Anterior cingulate cortex (tissue), 58 donors: Measurements from ENCODE around the gene MYO1D.
A peak's percentile ranks its signal among the peaks of the same experiment; 100 is the strongest.

Experiments used
- DNase-seq, 58 donors: peaks; one replicate each; lab custom pipeline; 2025; lab: John Stamatoyannopoulos, UW

MYO1D gene

DNA sequence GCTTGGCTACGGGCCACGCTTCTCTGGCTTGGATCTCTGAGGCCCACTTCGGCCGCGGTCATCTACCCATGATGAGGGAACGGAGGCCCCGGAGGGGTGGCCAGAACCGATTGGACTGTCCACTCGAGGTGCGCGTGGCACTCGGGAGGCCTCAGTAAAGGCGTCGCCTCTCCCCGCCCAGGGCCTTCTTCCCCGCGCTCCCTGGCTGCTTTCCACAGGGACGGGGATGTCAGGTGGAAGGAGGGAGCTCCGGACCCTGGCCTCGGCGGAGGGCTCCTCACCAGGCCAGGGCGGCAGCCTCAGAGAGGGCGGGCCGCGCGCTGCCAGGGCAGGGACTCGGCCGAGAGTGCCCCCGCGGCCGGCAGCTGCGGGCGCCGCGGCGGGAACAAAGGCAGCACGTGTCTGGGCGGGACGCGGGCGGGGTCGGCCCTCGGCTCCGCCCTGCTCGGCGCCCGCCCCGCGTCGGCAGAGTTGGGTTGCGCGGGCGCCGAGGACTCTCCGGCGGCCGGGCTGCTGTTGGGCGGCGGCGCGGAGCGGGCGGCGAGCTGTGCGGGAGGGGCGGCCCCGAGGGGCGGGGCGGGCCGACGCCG, 390.7 kb downstream of the MYO1D start:
- peak in 53 of 58 donors; percentile 58 to 90 (median 82) for DNase-seq

- no peak for DNase-seq
Measured at GRCh38 chr17:32485261-32486110, 391.4 kb downstream of the MYO1D start.

DNA sequence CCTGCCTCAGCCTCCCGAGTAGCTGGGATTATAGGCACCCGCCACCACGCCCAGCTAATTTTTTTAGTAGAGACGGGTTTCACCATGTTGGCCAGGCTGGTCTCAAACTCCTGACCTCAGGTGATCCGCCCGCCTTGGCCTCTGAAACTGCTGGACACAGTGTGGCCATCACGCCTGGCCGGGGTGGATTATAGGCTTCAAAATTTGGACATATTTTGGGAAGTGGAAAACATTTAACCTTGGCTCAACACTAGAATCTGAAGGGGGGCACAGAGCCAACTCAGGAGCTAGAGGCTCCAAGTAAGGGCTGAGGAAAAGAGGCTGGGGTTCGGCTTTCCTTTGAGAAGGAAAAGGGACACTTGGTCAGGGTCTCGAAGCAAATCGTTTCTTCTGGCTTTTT, 392.3 kb downstream of the MYO1D start:
- DNase-seq: no peak

GRCh38 chr17:32484041-32484461, 392.9 kb downstream of the MYO1D start:
- peak in 4 of 58 donors; percentile 56 to 71 (median 61) for DNase-seq

- DNase-seq: peak in 57 of 58 donors; percentile 50 to 99 (median 85)
Measured at GRCh38 chr17:32483451-32484019, 393.4 kb downstream of the MYO1D start.

- peak in 1 of 58 donors; percentile 32 for DNase-seq
Measured at GRCh38 chr17:32482568-32483320, 394.2 kb downstream of the MYO1D start.

DNA sequence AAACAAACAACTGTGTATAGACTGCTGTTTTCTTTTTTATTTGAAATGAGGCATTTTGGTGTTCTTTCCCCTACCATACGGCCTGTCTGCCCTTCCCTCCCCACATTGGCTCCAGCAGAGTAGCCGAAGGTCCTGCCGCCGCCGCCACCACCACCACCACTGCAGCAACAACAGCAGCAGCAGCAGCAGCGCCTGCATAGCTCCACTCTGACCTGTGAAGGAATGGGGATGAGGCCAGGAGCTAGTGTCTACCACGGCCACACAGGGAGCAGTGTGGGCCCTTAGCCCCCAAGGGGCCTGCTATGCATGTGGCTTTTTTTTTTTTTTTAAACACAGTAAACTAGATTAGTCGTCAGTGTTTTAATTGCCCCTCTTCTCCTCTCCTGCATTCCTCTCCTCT, 395.7 kb downstream of the MYO1D start:
- DNase-seq: no peak

GRCh38 chr17:32479074-32479617, 397.8 kb downstream of the MYO1D start:
- no peak for DNase-seq

DNA sequence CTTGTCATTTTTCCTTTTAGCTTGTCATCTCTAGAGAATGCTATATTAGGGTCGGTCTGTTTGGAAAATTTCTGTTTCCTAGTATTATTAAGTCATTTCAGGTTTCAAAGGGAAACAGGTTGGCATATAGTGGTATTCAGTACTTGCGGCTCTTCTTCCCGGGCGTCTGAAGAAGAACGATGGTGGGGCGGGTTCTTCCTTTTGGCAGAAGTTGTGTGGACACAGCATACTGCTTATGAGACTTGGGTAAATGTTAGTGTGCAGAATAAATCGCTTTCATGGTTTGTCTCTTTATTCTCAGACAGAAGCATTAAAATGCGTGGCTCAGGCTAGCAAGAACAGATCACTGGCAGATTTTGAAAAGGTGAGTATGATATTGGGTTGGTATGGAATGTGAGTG, 399.7 kb downstream of the MYO1D start:
- no peak for DNase-seq

DNA sequence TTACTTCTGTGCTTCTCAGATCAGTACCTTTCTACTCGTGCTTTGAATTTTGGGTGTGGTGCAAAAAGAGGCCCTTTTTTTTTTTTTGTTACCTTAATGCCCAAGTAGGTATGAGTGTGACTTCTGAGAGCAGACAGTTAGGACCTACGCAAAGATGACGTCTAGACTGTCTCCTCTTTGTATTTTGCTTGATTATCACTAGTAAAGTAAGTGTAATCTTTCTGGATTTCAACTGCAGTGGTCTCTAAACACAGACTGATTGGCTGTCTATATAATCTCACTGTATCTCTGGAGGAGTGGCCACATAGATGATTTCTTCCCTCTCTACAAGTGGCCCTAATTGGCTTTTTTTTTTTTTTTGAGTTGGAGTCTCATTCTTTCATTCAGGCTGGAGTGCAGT, 401.7 kb downstream of the MYO1D start:
- DNase-seq: no peak

GRCh38 chr17:32471652-32472051, 405.3 kb downstream of the MYO1D start:
- DNase-seq: no peak

- DNase-seq: no peak
Measured at GRCh38 chr17:32470405-32471167, 406.3 kb downstream of the MYO1D start.

- DNase-seq: no peak
Measured at GRCh38 chr17:32467949-32468348, 409.0 kb downstream of the MYO1D start.

GRCh38 chr17:32464374-32464773, 412.6 kb downstream of the MYO1D start:
- DNase-seq: no peak

- DNase-seq: no peak
Measured at GRCh38 chr17:32463304-32463703, 413.6 kb downstream of the MYO1D start.

DNA sequence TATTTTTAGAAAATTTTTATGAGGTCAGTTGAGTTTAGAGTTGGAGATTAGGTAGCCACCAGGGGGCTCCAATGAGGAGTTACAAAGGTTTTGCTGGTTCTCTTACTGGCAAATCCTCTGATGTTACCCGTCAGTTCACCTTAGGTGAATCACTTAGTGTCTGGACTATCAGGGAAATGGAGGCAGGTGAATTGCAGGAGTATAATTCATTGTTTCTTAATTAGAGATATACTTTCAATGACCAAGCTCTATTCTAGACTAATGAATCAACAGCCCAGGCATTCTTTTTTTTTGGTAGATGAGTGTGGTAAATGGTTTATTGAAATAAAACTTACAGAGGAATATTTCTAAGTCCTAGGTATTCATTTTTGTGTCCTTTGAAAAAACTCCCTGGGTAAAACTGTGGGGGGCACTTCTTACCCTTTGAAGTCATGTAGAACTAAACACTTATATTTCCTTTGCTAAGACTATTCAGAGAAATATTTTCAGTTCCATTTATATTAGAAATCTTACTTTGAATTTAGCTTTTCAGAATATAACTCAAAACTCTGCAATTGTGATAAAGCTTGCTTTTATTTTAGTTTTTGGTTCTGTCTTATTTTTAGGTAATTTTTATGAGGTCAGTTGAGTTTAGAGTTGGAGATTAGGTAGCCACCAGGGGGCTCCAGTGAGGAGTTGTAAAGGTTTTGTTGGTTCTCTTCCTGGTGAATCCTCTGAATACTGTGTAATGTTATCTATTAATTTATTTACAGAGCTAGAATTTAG, 414.9 kb downstream of the MYO1D start:
- peak in 10 of 58 donors; percentile 7 to 45 (median 14) for DNase-seq

DNA sequence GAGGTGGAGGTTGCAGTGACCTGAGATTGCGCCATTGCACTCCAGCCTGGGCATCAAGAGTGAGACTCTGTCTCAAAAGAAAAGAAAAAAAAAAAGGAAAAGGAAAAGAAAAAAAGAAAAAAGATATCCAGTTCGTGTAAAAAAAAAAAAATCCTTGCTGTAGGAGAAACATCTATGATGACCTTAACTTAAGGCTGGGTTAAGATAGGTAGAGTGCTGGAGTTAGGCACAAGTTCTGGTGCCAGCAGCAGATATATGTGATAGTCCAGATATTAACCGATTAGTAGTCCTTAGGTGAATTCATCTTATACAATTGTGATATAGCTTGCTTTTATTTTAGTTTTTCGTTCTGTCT, 415.4 kb downstream of the MYO1D start:
- no peak for DNase-seq

GRCh38 chr17:32460054-32460453, 416.9 kb downstream of the MYO1D start:
- no peak for DNase-seq

DNA sequence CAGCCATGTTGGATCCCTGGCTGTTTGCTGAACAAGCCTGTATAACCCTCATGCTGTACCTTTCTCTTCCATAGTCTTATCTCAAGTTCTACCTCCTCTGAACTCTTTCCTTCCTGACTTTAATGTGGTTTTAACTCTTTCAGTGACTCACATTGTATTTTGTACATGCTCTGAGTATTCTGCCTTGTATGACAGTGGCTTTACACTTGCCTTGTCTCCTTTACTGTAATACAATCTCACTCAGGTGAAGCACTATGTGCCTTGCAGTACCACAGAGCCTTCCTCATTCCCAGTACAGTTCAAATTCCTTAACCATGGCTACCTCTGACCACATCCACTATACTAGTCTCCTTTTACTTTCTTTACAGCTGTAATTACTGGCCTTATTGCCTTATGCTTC, 418.6 kb downstream of the MYO1D start:
- DNase-seq: no peak
